Panc1 (cell line): Measurements from ENCODE around the gene GRIK4. TPM values are rescaled to one million over a fixed set of nuclear protein-coding genes. Genes with fewer than 3 reads are reported as not detected.

Source experiments
- ATAC-seq: fragments of 200-7000 bp; cut with Tn5 transposase; 2 replicates; pipeline ENCODE4 v1.9.1; 2020; ENCODE audit warnings: mild to moderate bottlenecking, moderate library complexity
- BruUV-seq: library from RNA; stranded (reverse); fragments of 400-500 nt; replicated peaks from 2 replicates; lab custom pipeline; 2021; lab: Mats Ljungman, UMichigan
- CTCF ChIA-PET: fragments of 300-600 bp; sonication (Branson Sonifier 250); formaldehyde crosslinking; loops from one replicate; lab custom pipeline; 2022; ENCODE audit warnings: antibody characterized with exemption; lab: Charles Lee
- POLR2A ChIA-PET: fragments of 300-600 bp; sonication (Branson Sonifier 250); formaldehyde crosslinking; loops from one replicate; lab custom pipeline; 2022; ENCODE audit warnings: antibody characterized with exemption; lab: Charles Lee
- DNase-seq: peaks from one replicate; pipeline ENCODE4 v3.0.0-alpha.2; 2010; ENCODE audit warnings: low read depth, low spot score
- H3K27ac ChIP-seq: 2 replicates; pipeline ENCODE4 v1.5.1; 2011; ENCODE audit warnings: mild to moderate bottlenecking, low read length, inconsistent platforms
- H3K27me3 ChIP-seq: fragments of 200-500 bp; sonication (Bioruptor generic); 2 replicates; pipeline ENCODE4 v1.6.0; 2014; ENCODE audit warnings: low read length, inconsistent platforms; ENCODE audit not compliant: control insufficient read depth, insufficient read depth
- H3K36me3 ChIP-seq: fragments of 200-500 bp; sonication (Bioruptor generic); 2 replicates; pipeline ENCODE4 v1.5.1; 2014; ENCODE audit warnings: inconsistent platforms, mild to moderate bottlenecking, low read length, moderate library complexity; ENCODE audit not compliant: control insufficient read depth, insufficient read depth
- H3K4me1 ChIP-seq: 2 replicates; pipeline ENCODE4 v1.5.1; 2011; ENCODE audit warnings: inconsistent platforms, mild to moderate bottlenecking, low read length, moderate library complexity; ENCODE audit not compliant: control insufficient read depth, insufficient read depth
- H3K4me3 ChIP-seq, 2 experiments: 2 replicates each; pipeline ENCODE4 v1.5.1; 2011 to 2012; ENCODE audit warnings: low read depth in 2 of 2, low read length in 2 of 2, mild to moderate bottlenecking in 2 of 2, inconsistent platforms in 1 of 2, moderate library complexity in 1 of 2
- H3K9me3 ChIP-seq: fragments of 200-500 bp; sonication (Bioruptor generic); 2 replicates; pipeline ENCODE4 v1.5.1; 2014; ENCODE audit warnings: low read depth, mild to moderate bottlenecking, inconsistent platforms, low read length, moderate library complexity; ENCODE audit not compliant: control insufficient read depth, insufficient read depth
- POLR2AphosphoS5 ChIP-seq: IDR thresholded peaks from 2 replicates; pipeline ENCODE4 v1.6.1; 2012; ENCODE audit warnings: mild to moderate bottlenecking, low read depth, low read length, moderate library complexity
- SIN3A ChIP-seq: IDR thresholded peaks from 2 replicates; pipeline ENCODE4 v1.6.1; 2012; ENCODE audit warnings: low read depth, mild to moderate bottlenecking, low read length, moderate library complexity, borderline replicate concordance; ENCODE audit not compliant: insufficient read depth
- TCF7L2 ChIP-seq: IDR thresholded peaks from 2 replicates; pipeline ENCODE4 v1.6.1; 2011; ENCODE audit warnings: mild to moderate bottlenecking, low read depth, low read length, inconsistent platforms
- in situ Hi-C: cut with HindIII; loops from 2 replicates; pipeline ENCODE4 v1.10.0; 2016; ENCODE audit warnings: low sequenced_read_pairs, low pct_unique_long_range_greater_than_20kb
- intact Hi-C: fragments of 100-400 bp; cut with micrococcal nuclease; formaldehyde crosslinking; loops from one replicate; pipeline ENCODE4 v1.10.0; 2022; ENCODE audit not compliant: unreplicated experiment
- total RNA-seq: library from RNA; stranded (reverse); gene quantifications from one replicate; pipeline ENCODE4 v1.2.1, GENCODE V29; 2021; ENCODE audit not compliant: unreplicated experiment
- TF ChIP-seq, protein P1 (sequence below): fragments of 450-650 bp; IDR thresholded peaks from 2 replicates; pipeline ENCODE4 v1.5.1; 2017; ENCODE audit warnings: mild to moderate bottlenecking
- TF ChIP-seq, protein P2 (sequence below), 2 experiments: IDR thresholded peaks; 2 replicates each; pipeline ENCODE4 v1.6.1; 2011 to 2012; ENCODE audit warnings: low read depth in 2 of 2, control low read depth in 1 of 2, low read length in 1 of 2, mild to moderate bottlenecking in 1 of 2, moderate library complexity in 1 of 2; ENCODE audit not compliant: insufficient read depth in 1 of 2

Gene GRIK4
- total RNA-seq, 1 experiment from 2014 or later: 0.62 TPM

DNA sequence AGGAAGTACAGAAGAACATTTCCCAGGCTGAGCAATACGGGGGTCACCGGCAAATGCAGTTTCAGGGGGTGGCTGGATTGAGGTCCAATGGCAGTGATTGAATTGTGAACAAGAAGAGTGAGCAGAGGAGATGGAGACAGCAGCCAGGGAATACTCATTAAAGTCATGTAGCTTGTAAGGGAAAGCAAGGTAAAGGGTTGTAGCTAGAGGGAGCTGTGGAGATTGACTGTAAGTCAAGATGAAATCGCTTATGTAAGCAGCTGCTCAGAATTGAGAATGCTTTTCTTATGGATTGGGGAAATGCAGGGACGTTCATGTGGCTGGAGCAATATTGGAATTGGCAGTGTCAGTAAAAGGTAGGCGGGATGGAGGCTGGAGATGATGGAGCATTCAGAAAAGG, 401.0 kb downstream of the GRIK4 start:
- TF ChIP-seq, protein P1, sequence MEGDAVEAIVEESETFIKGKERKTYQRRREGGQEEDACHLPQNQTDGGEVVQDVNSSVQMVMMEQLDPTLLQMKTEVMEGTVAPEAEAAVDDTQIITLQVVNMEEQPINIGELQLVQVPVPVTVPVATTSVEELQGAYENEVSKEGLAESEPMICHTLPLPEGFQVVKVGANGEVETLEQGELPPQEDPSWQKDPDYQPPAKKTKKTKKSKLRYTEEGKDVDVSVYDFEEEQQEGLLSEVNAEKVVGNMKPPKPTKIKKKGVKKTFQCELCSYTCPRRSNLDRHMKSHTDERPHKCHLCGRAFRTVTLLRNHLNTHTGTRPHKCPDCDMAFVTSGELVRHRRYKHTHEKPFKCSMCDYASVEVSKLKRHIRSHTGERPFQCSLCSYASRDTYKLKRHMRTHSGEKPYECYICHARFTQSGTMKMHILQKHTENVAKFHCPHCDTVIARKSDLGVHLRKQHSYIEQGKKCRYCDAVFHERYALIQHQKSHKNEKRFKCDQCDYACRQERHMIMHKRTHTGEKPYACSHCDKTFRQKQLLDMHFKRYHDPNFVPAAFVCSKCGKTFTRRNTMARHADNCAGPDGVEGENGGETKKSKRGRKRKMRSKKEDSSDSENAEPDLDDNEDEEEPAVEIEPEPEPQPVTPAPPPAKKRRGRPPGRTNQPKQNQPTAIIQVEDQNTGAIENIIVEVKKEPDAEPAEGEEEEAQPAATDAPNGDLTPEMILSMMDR: peak; percentile 78
- no peak for TF ChIP-seq SIN3A
- no TSS peak for BruUV-seq
- in situ Hi-C loops (no loop called here), intact Hi-C loops (no loop called here)
- DNase-seq: peak; percentile 17
- Histone ChIP-seq H3K4me1 (no peaks in the 10 kb centered on the region), H3K4me3 (no peak overlapping the region), H3K27ac (no peak overlapping the region), H3K27me3 (peaks cover 10% of the 10 kb centered on the region; the same call in 1 of the 2 replicates), H3K9me3 (no peaks in the 10 kb centered on the region), H3K36me3 (no peaks in the 10 kb centered on the region)
- peak; percentile 84; the same call in 1 of the 2 replicates for ATAC-seq
- CTCF ChIA-PET: interaction anchor here (1.0 kb wide), 1 partner anchor 105 kb away, joined by 3 read pairs; no protein-coding TSS in a partner anchor
- POLR2A ChIA-PET: no interaction called here

DNA sequence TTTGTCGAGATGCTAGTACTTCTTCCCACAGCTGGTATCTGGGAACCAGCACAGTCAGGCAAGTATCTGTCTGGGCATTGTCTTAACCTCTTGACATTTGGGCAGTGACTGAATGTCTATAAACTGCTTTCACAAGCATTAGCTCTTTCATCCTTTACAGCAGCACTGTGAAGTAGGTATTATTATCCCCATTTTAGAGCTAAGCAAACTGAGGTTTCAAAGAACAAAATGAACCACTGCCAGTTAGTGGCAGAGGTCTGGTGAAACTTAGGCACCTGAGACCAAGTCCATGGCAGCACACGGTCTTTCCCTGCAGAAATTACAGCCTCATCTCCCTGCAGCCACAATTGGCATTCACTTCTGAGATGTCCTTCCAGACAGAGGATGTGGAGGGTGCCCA, 401.4 kb downstream of the GRIK4 start:
- no peak for DNase-seq
- Histone ChIP-seq H3K27me3 (peaks cover 12% of the 10 kb centered on the region; the same call in 1 of the 2 replicates), H3K27ac (no peak overlapping the region), H3K4me3 (no peak overlapping the region), H3K4me1 (no peaks in the 10 kb centered on the region), H3K9me3 (no peaks in the 10 kb centered on the region), H3K36me3 (no peaks in the 10 kb centered on the region)
- intact Hi-C loops (no loop called here), in situ Hi-C loops (no loop called here)
- no peak for ATAC-seq
- ChIA-PET CTCF (interaction anchor here (1.0 kb wide), 1 partner anchor 105 kb away, joined by 3 read pairs; no protein-coding TSS in a partner anchor), POLR2A (no interaction called here)
- BruUV-seq: no TSS peak
- TF ChIP-seq POLR2AphosphoS5 (no peak), TCF7L2 (no peak), SIN3A (no peak)
- TF ChIP-seq, protein P2, sequence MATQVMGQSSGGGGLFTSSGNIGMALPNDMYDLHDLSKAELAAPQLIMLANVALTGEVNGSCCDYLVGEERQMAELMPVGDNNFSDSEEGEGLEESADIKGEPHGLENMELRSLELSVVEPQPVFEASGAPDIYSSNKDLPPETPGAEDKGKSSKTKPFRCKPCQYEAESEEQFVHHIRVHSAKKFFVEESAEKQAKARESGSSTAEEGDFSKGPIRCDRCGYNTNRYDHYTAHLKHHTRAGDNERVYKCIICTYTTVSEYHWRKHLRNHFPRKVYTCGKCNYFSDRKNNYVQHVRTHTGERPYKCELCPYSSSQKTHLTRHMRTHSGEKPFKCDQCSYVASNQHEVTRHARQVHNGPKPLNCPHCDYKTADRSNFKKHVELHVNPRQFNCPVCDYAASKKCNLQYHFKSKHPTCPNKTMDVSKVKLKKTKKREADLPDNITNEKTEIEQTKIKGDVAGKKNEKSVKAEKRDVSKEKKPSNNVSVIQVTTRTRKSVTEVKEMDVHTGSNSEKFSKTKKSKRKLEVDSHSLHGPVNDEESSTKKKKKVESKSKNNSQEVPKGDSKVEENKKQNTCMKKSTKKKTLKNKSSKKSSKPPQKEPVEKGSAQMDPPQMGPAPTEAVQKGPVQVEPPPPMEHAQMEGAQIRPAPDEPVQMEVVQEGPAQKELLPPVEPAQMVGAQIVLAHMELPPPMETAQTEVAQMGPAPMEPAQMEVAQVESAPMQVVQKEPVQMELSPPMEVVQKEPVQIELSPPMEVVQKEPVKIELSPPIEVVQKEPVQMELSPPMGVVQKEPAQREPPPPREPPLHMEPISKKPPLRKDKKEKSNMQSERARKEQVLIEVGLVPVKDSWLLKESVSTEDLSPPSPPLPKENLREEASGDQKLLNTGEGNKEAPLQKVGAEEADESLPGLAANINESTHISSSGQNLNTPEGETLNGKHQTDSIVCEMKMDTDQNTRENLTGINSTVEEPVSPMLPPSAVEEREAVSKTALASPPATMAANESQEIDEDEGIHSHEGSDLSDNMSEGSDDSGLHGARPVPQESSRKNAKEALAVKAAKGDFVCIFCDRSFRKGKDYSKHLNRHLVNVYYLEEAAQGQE (IDR thresholded peaks at IDR 0.05; ENCODE audit: insufficient read depth in 1 of 2, low read depth in 2 of 2, low read length in 1 of 2): no peak
- TF ChIP-seq, protein P1: no peak
